Erythroblast (primary cell): ENCODE results near the gene SIRT6.

Source experiments
- GATA1 ChIP-seq: IDR thresholded peaks from 2 replicates; pipeline ENCODE4 v1.6.1; 2011; ENCODE audit warnings: low read depth, mild to moderate bottlenecking, control low read depth, low read length, moderate library complexity
- POLR2A ChIP-seq: IDR thresholded peaks from 2 replicates; pipeline ENCODE4 v1.6.1; 2011; ENCODE audit warnings: mild to moderate bottlenecking, low read length

- no peak for TF ChIP-seq POLR2A
- TF ChIP-seq GATA1 = no peak
Observed at GRCh38 chr19:4152241-4152998, 29.9 kb downstream of the SIRT6 start.
